Loucy (cell line): ENCODE results near the gene HDAC6.

ENCODE experiments used
- EZH2phosphoT487 ChIP-seq: fragments of 200-600 bp; IDR thresholded peaks from 2 replicates; pipeline ENCODE4 v1.6.1; 2018; ENCODE audit warnings: antibody characterized with exemption, mild to moderate bottlenecking, moderate library complexity, borderline replicate concordance
- TF ChIP-seq, protein P1 (sequence below): fragments of 200-600 bp; sonication (generic); conservative IDR thresholded peaks from 2 replicates; pipeline ENCODE4 v1.5.1; 2014; ENCODE audit warnings: mild to moderate bottlenecking, antibody characterized with exemption, low read length

GRCh38 chrX:48802905-48803200, 986 bp downstream of the HDAC6 start:
- TF ChIP-seq, protein P1, sequence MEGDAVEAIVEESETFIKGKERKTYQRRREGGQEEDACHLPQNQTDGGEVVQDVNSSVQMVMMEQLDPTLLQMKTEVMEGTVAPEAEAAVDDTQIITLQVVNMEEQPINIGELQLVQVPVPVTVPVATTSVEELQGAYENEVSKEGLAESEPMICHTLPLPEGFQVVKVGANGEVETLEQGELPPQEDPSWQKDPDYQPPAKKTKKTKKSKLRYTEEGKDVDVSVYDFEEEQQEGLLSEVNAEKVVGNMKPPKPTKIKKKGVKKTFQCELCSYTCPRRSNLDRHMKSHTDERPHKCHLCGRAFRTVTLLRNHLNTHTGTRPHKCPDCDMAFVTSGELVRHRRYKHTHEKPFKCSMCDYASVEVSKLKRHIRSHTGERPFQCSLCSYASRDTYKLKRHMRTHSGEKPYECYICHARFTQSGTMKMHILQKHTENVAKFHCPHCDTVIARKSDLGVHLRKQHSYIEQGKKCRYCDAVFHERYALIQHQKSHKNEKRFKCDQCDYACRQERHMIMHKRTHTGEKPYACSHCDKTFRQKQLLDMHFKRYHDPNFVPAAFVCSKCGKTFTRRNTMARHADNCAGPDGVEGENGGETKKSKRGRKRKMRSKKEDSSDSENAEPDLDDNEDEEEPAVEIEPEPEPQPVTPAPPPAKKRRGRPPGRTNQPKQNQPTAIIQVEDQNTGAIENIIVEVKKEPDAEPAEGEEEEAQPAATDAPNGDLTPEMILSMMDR: no peak
- TF ChIP-seq EZH2phosphoT487: no peak
